NCI-H1417 treated with DMSO at 0.1 percent for 48 hours (cell line): Measurements from ENCODE around the gene FANCM.

Source experiments
- DNase-seq: peaks from one replicate; lab custom pipeline; 2025; lab: John Stamatoyannopoulos, UW

The FANCM gene

GRCh38 chr14:45227566-45227965 lies 91.8 kb downstream of the FANCM start:
- no peak for DNase-seq

DNA sequence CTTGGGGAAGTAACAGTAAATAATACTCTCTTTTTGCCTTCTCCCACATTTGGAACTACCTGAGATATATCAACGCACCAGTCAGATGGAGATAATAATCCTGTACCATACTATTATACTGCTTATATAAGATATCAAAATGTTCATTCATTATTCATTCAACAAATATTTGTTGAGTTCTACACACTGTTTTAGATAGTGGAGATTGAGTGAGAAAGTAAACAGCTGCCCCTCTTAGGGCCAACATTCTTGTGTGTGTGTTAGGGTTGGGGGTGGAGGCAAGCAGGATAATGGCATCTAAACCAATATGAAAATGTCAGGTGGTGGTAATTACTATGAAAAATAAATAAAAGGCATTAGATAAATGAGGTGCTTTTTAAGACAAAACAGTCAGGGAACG lies 103.3 kb downstream of the FANCM start:
- DNase-seq: no peak

DNA sequence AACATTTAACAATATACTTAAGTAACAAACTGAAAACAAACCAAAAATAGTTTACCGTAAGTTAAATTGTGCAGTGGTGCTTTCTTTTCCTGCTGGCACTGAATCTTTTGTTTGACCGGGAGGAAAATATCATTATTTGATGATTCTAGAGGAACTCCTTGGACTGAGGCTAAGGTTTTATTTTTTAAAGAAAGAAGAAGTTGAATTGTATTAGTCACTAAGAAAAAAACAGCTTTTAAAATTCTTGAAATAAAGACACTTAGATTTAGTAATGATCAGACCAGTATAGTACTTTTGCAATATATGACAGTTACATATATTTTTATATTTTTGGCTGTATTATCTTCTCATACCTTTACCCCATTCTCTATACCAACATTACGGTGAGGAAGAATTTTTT lies 107.0 kb downstream of the FANCM start:
- no peak for DNase-seq

GRCh38 chr14:45246151-45246550 lies 110.4 kb downstream of the FANCM start:
- DNase-seq: no peak

GRCh38 chr14:45246691-45247090 lies 111.0 kb downstream of the FANCM start:
- no peak for DNase-seq

DNA sequence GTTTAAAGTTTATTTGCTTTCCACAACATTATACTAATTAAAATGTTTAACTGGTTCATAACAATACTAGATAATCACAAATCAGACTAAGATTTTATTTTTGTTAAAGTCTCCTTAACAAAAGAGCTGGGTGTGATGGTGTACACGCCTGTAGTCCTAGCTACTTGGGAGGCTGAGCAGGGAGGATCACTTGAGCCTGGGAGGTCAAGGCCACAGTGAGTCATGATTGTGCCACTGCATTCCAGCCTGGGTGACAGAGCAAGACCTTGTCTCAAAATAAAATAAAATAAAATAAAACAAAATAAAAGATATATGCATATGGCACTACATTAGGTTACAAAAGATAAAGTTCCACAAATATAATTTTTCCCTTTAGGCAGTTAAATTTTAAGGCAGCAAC lies 111.7 kb downstream of the FANCM start:
- DNase-seq: no peak

- no peak for DNase-seq
Observed at GRCh38 chr14:45249856-45250575, 114.3 kb downstream of the FANCM start.
